ENCODE measurements around the gene BSG. TPM values are rescaled to one million over a fixed set of nuclear protein-coding genes. Genes with fewer than 3 reads are reported as not detected.
A peak's percentile ranks its signal among the peaks of the same experiment; 100 is the strongest.

Gene BSG
- total and polyA plus RNA-seq, 9 of the 15 experiments (the other 6 are each of a cell fraction or from before 2014, with no cell fraction given): 4.6 to 495 (median 187) TPM

DNA sequence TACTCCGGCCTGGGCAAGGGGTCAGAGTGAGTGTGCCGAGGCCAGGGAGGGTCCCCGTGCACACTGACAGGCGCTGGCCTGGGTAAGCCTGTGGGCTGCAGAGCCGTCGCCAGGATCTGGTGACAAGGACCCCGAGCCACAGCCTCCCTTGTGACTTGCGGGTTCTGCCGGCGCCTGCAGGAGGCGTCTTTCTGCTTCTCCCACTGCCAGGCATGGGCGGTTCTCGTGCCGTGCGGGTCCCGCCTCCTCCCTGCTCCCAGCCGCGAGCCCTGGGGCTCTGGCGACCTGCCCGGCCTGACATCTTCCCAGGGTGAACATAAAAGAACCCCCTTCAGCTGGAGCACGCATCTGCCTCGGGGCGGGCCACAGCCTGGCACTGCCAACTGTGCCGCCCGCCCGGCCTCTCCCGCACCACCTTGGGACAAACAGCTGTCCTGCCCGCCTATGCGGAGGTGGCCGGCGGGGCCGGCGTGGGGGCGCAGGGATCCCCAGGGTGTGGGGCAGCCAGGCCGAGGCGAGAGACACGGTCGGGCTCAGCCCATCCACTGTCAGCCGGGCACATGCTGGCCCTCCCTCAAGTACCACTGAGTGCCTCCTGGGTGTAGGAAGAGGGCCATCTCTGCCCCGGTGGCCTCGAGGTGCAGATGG is 15.8 kb downstream of the BSG start (continued):
- TF ChIP-seq, protein P1, sequence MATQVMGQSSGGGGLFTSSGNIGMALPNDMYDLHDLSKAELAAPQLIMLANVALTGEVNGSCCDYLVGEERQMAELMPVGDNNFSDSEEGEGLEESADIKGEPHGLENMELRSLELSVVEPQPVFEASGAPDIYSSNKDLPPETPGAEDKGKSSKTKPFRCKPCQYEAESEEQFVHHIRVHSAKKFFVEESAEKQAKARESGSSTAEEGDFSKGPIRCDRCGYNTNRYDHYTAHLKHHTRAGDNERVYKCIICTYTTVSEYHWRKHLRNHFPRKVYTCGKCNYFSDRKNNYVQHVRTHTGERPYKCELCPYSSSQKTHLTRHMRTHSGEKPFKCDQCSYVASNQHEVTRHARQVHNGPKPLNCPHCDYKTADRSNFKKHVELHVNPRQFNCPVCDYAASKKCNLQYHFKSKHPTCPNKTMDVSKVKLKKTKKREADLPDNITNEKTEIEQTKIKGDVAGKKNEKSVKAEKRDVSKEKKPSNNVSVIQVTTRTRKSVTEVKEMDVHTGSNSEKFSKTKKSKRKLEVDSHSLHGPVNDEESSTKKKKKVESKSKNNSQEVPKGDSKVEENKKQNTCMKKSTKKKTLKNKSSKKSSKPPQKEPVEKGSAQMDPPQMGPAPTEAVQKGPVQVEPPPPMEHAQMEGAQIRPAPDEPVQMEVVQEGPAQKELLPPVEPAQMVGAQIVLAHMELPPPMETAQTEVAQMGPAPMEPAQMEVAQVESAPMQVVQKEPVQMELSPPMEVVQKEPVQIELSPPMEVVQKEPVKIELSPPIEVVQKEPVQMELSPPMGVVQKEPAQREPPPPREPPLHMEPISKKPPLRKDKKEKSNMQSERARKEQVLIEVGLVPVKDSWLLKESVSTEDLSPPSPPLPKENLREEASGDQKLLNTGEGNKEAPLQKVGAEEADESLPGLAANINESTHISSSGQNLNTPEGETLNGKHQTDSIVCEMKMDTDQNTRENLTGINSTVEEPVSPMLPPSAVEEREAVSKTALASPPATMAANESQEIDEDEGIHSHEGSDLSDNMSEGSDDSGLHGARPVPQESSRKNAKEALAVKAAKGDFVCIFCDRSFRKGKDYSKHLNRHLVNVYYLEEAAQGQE (IDR thresholded peaks at IDR 0.05; ENCODE audit: borderline replicate concordance): peak; percentile 22; the same call in 1 of the 2 replicates
- TF ChIP-seq, protein P1 (CRISPR knock-in tag; IDR thresholded peaks at IDR 0.05; ENCODE audit: low read depth): no peak
- TF ChIP-seq TFAM (CRISPR knock-in tag; conservative IDR thresholded peaks at IDR 0.05): no peak
- 0 out of 2 replicates have a peak, but pooled peaks have one; percentile 10 for TF ChIP-seq L3MBTL2 (IDR thresholded peaks at IDR 0.05)
- TF ChIP-seq, protein P2, sequence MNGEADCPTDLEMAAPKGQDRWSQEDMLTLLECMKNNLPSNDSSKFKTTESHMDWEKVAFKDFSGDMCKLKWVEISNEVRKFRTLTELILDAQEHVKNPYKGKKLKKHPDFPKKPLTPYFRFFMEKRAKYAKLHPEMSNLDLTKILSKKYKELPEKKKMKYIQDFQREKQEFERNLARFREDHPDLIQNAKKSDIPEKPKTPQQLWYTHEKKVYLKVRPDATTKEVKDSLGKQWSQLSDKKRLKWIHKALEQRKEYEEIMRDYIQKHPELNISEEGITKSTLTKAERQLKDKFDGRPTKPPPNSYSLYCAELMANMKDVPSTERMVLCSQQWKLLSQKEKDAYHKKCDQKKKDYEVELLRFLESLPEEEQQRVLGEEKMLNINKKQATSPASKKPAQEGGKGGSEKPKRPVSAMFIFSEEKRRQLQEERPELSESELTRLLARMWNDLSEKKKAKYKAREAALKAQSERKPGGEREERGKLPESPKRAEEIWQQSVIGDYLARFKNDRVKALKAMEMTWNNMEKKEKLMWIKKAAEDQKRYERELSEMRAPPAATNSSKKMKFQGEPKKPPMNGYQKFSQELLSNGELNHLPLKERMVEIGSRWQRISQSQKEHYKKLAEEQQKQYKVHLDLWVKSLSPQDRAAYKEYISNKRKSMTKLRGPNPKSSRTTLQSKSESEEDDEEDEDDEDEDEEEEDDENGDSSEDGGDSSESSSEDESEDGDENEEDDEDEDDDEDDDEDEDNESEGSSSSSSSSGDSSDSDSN (IDR thresholded peaks at IDR 0.05; ENCODE audit: borderline replicate concordance in 1 of 2, low read depth in 2 of 2, low read length in 2 of 2): 0 out of 4 replicates have a peak, but pooled peaks of 1 of the 2 experiments have one; percentile 47
- TF ChIP-seq NCOR1 (IDR thresholded peaks at IDR 0.05): no peak
- TF ChIP-seq HNRNPLL (IDR thresholded peaks at IDR 0.05; ENCODE audit: low read depth, low read length, poor library complexity, severe bottlenecking): no peak
- no peak for TF ChIP-seq TAL1 (IDR thresholded peaks at IDR 0.05)
- TF ChIP-seq ETV5 (CRISPR knock-in tag; IDR thresholded peaks at IDR 0.05; ENCODE audit: low read depth): no peak
- TF ChIP-seq ELF4 (CRISPR knock-in tag; IDR thresholded peaks at IDR 0.05): no peak
- peak; percentile 32; the same call in 1 of the 2 replicates for TF ChIP-seq ESRRA (IDR thresholded peaks at IDR 0.05; ENCODE audit: borderline replicate concordance, low read depth)
- TF ChIP-seq RAD21 (CRISPR knock-in tag; conservative IDR thresholded peaks at IDR 0.05 in 1 of 2, IDR thresholded peaks at IDR 0.05 in 1 of 2): 0 out of 4 replicates have a peak, but pooled peaks of 1 of the 2 experiments have one; percentile 18
- TF ChIP-seq, protein P3, sequence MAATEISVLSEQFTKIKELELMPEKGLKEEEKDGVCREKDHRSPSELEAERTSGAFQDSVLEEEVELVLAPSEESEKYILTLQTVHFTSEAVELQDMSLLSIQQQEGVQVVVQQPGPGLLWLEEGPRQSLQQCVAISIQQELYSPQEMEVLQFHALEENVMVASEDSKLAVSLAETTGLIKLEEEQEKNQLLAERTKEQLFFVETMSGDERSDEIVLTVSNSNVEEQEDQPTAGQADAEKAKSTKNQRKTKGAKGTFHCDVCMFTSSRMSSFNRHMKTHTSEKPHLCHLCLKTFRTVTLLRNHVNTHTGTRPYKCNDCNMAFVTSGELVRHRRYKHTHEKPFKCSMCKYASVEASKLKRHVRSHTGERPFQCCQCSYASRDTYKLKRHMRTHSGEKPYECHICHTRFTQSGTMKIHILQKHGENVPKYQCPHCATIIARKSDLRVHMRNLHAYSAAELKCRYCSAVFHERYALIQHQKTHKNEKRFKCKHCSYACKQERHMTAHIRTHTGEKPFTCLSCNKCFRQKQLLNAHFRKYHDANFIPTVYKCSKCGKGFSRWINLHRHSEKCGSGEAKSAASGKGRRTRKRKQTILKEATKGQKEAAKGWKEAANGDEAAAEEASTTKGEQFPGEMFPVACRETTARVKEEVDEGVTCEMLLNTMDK (IDR thresholded peaks at IDR 0.05; ENCODE audit: borderline replicate concordance, insufficient read depth, low read depth, low read length, poor library complexity, severe bottlenecking): peak; percentile 76
- TF ChIP-seq NELFE (IDR thresholded peaks at IDR 0.05; ENCODE audit: insufficient read depth, insufficient read length): no peak
